C4-2B (cell line): ENCODE measurements around the gene CFAP47.
"Not testable (repeated sequence)": the region's sequence is repeated elsewhere in the genome, so short reads cannot be mapped to it uniquely, and the experiment has no call there.

ENCODE experiments used
- CTCF ChIP-seq: fragments of 450-650 bp; conservative IDR thresholded peaks from 2 replicates; pipeline ENCODE4 v1.5.1; 2017; ENCODE audit warnings: mild to moderate bottlenecking
- ZFX ChIP-seq: fragments of 450-650 bp; IDR thresholded peaks from 2 replicates; pipeline ENCODE4 v1.6.1; 2017

- not testable (repeated sequence) for TF ChIP-seq CTCF, ZFX
These were observed 169.4 kb downstream of the CFAP47 start for GRCh38 chrX:36088939-36089338.
